HCT116 (cell line): ENCODE measurements around the gene PLA2G2D. TPM values are rescaled to one million over a fixed set of nuclear protein-coding genes. Genes with fewer than 3 reads are reported as not detected.

Experiments used
- ATAC-seq: fragments of 200-7000 bp; cut with Tn5 transposase; 2 replicates; pipeline ENCODE4 v1.9.1; 2020; ENCODE audit warnings: mild to moderate bottlenecking, moderate library complexity
- BruUV-seq: library from RNA; stranded (reverse); fragments of 400-500 nt; replicated peaks from 2 replicates; lab custom pipeline; 2021; lab: Mats Ljungman, UMichigan
- CTCF ChIA-PET: fragments of 300-600 bp; sonication (Branson Sonifier 250); formaldehyde crosslinking; loops from one replicate; lab custom pipeline; 2021; ENCODE audit warnings: antibody characterized with exemption; lab: Charles Lee
- POLR2A ChIA-PET: fragments of 300-600, 350-600 bp; sonication (Branson Sonifier 250); formaldehyde crosslinking; loops from one replicate; lab custom pipeline; 2021; ENCODE audit warnings: antibody characterized with exemption; lab: Charles Lee
- RAD21 ChIA-PET, 2 experiments: fragments of 300-600 bp; sonication (Branson Sonifier 250); formaldehyde crosslinking; loops; one replicate each; lab custom pipeline; 2023; ENCODE audit warnings: low total read pairs in 2 of 2; ENCODE audit not compliant: uncharacterized antibody in 2 of 2, unreplicated experiment in 2 of 2, low non-redundant PET in 1 of 2; lab: Charles Lee
- DNase-seq: peaks from one replicate; pipeline ENCODE4 v3.0.0-alpha.2; 2010; ENCODE audit warnings: low read depth, low spot score
- H2AFZ ChIP-seq: fragments of 200-600 bp; shearing (Covaris generic), sonication (generic); 2 replicates; pipeline ENCODE4 v1.6.1; 2017; ENCODE audit warnings: low read depth, mixed run types, mixed read lengths, antibody characterized with exemption, low read length; ENCODE audit not compliant: poor library complexity, severe bottlenecking
- H3K27ac ChIP-seq: 2 replicates; pipeline ENCODE4 v1.5.1; 2012; ENCODE audit warnings: low read depth, low read length
- H3K27me3 ChIP-seq: fragments of 200-600 bp; sonication (generic); 2 replicates; pipeline ENCODE4 v1.6.1; 2016; ENCODE audit warnings: mixed run types, low read length, mixed read lengths; ENCODE audit not compliant: insufficient read depth
- H3K36me3 ChIP-seq, 2 experiments: fragments of 200-500 bp in 1 of 2; fragments of 200-600 bp in 1 of 2; sonication (Bioruptor generic) in 1 of 2; sonication (generic) in 1 of 2; 2 replicates each; pipeline versions ENCODE4 v1.5.1 to v1.6.1; 2014 to 2016; ENCODE audit warnings: low read length in 2 of 2, inconsistent platforms in 1 of 2, mixed read lengths in 1 of 2, mixed run types in 1 of 2; ENCODE audit not compliant: insufficient read depth in 2 of 2, control insufficient read depth in 1 of 2
- H3K4me1 ChIP-seq, 2 experiments: fragments of 200-600 bp in 1 of 2; sonication (generic) in 1 of 2; 2 replicates each; pipeline versions ENCODE4 v1.5.1 to v1.6.1; 2012 to 2017; ENCODE audit warnings: low read length in 2 of 2, inconsistent platforms in 1 of 2, mild to moderate bottlenecking in 1 of 2, mixed read lengths in 1 of 2, mixed run types in 1 of 2, moderate library complexity in 1 of 2; ENCODE audit not compliant: insufficient read depth in 2 of 2, control insufficient read depth in 1 of 2
- H3K4me2 ChIP-seq: fragments of 200-600 bp; sonication (generic); 2 replicates; pipeline ENCODE4 v1.6.1; 2017; ENCODE audit warnings: mixed run types, low read length, mixed read lengths
- H3K4me3 ChIP-seq, 2 experiments: fragments of 200-600 bp in 1 of 2; sonication (generic) in 1 of 2; replicated peaks in 1 of 2; 2 replicates each; pipeline ENCODE4 v1.5.1; 2011 to 2016; ENCODE audit warnings: low read length in 2 of 2, control low read depth in 1 of 2, low read depth in 1 of 2, mild to moderate bottlenecking in 1 of 2, mixed read lengths in 1 of 2, mixed run types in 1 of 2
- H3K79me2 ChIP-seq: fragments of 200-600 bp; sonication (generic); 2 replicates; pipeline ENCODE4 v1.6.1; 2017; ENCODE audit warnings: mild to moderate bottlenecking, mixed run types, low read length, moderate library complexity, mixed read lengths; ENCODE audit not compliant: insufficient read depth
- H3K9ac ChIP-seq: fragments of 200-600 bp; sonication (generic); 2 replicates; pipeline ENCODE4 v1.6.1; 2016; ENCODE audit warnings: low read length, mixed read lengths
- H3K9me2 ChIP-seq: fragments of 200-600 bp; sonication (generic), shearing (Covaris generic); 2 replicates; pipeline ENCODE4 v1.6.1; 2017; ENCODE audit warnings: mixed run types, mild to moderate bottlenecking, moderate library complexity; ENCODE audit not compliant: insufficient read depth
- H3K9me3 ChIP-seq, 2 experiments: fragments of 200-500 bp in 1 of 2; fragments of 200-600 bp in 1 of 2; sonication (Bioruptor generic) in 1 of 2; sonication (generic) in 1 of 2; 2 replicates each; pipeline ENCODE4 v1.6.1; 2014 to 2017; ENCODE audit warnings: low read length in 2 of 2, mixed read lengths in 2 of 2, inconsistent platforms in 1 of 2, low read depth in 1 of 2, mild to moderate bottlenecking in 1 of 2, mixed run types in 1 of 2, moderate library complexity in 1 of 2; ENCODE audit not compliant: control insufficient read depth in 1 of 2, insufficient read depth in 1 of 2
- H4K20me1 ChIP-seq: fragments of 200-600 bp; sonication (generic), shearing (Covaris generic); 2 replicates; pipeline ENCODE4 v1.6.1; 2017; ENCODE audit warnings: mixed run types, mild to moderate bottlenecking, moderate library complexity; ENCODE audit not compliant: insufficient read depth
- CBX3 ChIP-seq: IDR thresholded peaks from 2 replicates; pipeline ENCODE4 v1.6.1; 2012; ENCODE audit warnings: low read depth
- EGR1 ChIP-seq: IDR thresholded peaks from 2 replicates; pipeline ENCODE4 v1.6.1; 2012; ENCODE audit warnings: low read depth
- EZH2 ChIP-seq: fragments of 200-600 bp; sonication (generic); IDR thresholded peaks from 2 replicates; pipeline ENCODE4 v1.6.1; 2017; ENCODE audit warnings: antibody characterized with exemption, mixed run types
- EZH2phosphoT487 ChIP-seq: fragments of 200-600 bp; IDR thresholded peaks from 2 replicates; pipeline ENCODE4 v1.6.1; 2018; ENCODE audit warnings: antibody characterized with exemption, borderline replicate concordance
- FOSL1 ChIP-seq: IDR thresholded peaks from 2 replicates; pipeline ENCODE4 v1.6.1; 2012; ENCODE audit warnings: low read depth
- JUND ChIP-seq: IDR thresholded peaks from 2 replicates; pipeline ENCODE4 v1.6.1; 2012
- SP1 ChIP-seq: IDR thresholded peaks from 2 replicates; pipeline ENCODE4 v1.6.1; 2012; ENCODE audit warnings: low read depth
- TCF7L2 ChIP-seq: IDR thresholded peaks from 2 replicates; pipeline ENCODE4 v1.7.0; 2011; ENCODE audit warnings: borderline replicate concordance, inconsistent platforms; ENCODE audit not compliant: insufficient read depth, insufficient read length; ENCODE audit errors: extremely low read depth
- intact Hi-C: fragments of 100-400 bp; cut with micrococcal nuclease; formaldehyde crosslinking; loops from 2 replicates; pipeline ENCODE4 v1.10.0; 2022
- total RNA-seq: library from RNA; stranded (reverse); gene quantifications from one replicate; pipeline ENCODE4 v1.2.1, GENCODE V29; 2021; ENCODE audit not compliant: unreplicated experiment
- TF ChIP-seq, protein P1 (sequence below): IDR thresholded peaks from 2 replicates; pipeline ENCODE4 v1.6.1; 2011; ENCODE audit warnings: mild to moderate bottlenecking, low read length, moderate library complexity; ENCODE audit not compliant: insufficient replicate concordance; ENCODE audit errors: extremely low read depth

The PLA2G2D gene
- total RNA-seq, 1 experiment from 2014 or later, result not detected

DNA sequence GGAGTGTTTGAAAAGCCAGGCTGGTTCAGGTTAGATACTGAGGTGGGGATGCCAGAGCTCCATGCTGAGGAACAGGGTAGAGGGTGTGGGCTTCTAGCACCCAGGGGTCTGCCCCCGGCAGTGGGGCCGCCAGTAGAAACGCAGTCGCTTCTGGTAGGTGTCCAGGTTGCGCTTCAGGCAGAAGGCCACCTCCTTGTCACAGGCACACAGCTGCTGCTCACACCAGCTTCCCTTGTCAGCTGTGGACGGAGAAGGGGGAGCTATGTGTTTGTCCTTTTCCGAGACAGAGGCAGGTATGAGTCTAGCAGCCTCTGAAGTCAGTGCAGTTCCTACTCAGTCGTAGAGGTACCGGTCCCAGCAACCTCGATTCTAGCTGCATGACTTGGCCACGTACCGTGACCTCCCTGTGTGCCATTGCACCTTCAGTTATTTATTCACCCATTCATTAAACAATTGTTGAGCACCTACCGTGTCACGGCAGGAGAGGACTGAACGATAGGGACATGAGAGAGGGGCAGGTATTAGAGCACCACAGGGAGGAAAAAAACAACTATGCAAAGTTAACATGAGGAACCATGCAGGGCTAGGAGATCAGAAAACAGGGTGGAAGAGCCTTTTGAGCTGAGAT lies 5.2 kb downstream of the PLA2G2D start:
- intact Hi-C loops, result no loop called here
- Histone ChIP-seq H3K27ac (no peak overlapping the region), H3K4me1 (peaks cover 0 to 22% of the 10 kb centered on the region in 2 experiments; a peak in 2 of 4 replicates), H3K79me2 (no peaks in the 10 kb centered on the region), H3K4me2 (no peak overlapping the region), H3K9me2 (no peaks in the 10 kb centered on the region), H2AFZ (no peak overlapping the region), H3K27me3 (no peaks in the 10 kb centered on the region), H3K36me3 (no peaks in the 10 kb centered on the region), H3K9ac (no peak overlapping the region), H3K4me3 (no peak overlapping the region), H3K9me3 (no peaks in the 10 kb centered on the region), H4K20me1 (no peaks in the 10 kb centered on the region)
- ATAC-seq (no peak), DNase-seq (no peak)
- ChIA-PET CTCF (no interaction called here), POLR2A (no interaction called here), RAD21 (no interaction called here)
- TF ChIP-seq JUND, result no peak
- TF ChIP-seq CBX3, result no peak
- no peak for TF ChIP-seq TCF7L2
- TF ChIP-seq SP1, result no peak
- BruUV-seq, result no TSS peak

DNA sequence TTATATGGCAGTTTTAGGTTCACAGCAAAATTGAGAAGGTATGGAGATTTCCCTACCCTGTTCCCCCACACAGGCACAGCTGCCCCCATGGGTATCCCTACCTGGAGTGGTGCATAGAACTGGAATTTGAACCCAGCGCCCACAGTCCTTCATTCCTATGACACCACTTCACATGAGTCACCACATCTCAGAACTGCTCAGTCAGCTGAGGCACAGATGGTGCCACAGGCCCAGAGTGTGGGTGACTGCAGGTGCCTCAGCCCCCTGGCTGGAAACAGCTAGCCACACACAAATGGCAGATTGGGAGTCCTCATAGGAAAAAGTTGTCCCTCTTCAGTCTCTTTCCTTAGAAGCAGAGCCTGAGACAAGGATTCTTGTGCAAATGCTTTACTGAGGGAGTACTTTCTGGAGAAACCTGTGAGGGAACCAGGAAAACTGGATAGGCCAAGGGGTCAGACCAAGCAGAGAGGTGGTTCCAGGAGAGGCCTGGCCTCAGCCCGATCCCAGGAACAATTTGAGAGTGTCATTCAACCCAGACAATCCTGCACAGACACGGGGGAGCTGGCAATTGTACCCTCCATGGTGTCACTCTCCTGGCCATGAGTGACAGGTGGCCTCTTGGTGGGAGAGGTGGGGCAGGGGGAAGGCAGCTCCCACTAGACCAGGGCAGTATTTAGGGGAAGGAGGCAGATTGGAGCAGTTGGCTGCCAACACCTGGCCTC lies 6.9 kb downstream of the PLA2G2D start:
- ATAC-seq (peak; percentile 46; the same call in 1 of the 2 replicates), DNase-seq (no peak)
- Histone ChIP-seq H3K27me3 (no peaks in the 10 kb centered on the region), H3K79me2 (no peaks in the 10 kb centered on the region), H4K20me1 (no peaks in the 10 kb centered on the region), H3K9me3 (no peaks in the 10 kb centered on the region), H3K4me3 (no peak overlapping the region), H3K9me2 (no peaks in the 10 kb centered on the region), H3K4me1 (peaks cover 0 to 25% of the 10 kb centered on the region in 2 experiments; a peak in 2 of 4 replicates), H2AFZ (no peak overlapping the region), H3K27ac (no peak overlapping the region), H3K36me3 (no peaks in the 10 kb centered on the region), H3K4me2 (peak overlapping the region; percentile 36), H3K9ac (no peak overlapping the region)
- RAD21 ChIA-PET, result no interaction called here
- TF ChIP-seq EGR1 (no peak), EZH2 (no peak), FOSL1 (no peak), EZH2phosphoT487 (no peak)
- TF ChIP-seq, protein P1, sequence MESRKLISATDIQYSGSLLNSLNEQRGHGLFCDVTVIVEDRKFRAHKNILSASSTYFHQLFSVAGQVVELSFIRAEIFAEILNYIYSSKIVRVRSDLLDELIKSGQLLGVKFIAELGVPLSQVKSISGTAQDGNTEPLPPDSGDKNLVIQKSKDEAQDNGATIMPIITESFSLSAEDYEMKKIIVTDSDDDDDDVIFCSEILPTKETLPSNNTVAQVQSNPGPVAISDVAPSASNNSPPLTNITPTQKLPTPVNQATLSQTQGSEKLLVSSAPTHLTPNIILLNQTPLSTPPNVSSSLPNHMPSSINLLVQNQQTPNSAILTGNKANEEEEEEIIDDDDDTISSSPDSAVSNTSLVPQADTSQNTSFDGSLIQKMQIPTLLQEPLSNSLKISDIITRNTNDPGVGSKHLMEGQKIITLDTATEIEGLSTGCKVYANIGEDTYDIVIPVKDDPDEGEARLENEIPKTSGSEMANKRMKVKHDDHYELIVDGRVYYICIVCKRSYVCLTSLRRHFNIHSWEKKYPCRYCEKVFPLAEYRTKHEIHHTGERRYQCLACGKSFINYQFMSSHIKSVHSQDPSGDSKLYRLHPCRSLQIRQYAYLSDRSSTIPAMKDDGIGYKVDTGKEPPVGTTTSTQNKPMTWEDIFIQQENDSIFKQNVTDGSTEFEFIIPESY, result no peak
- POLR2A ChIA-PET, result no interaction called here
- intact Hi-C loops, result no loop called here
- BruUV-seq, result no TSS peak
- CTCF ChIA-PET, result no interaction called here
